Activated gamma-delta T cell (primary cell): Measurements from ENCODE around the gene SRRM2.

Source experiments
- DNase-seq: peaks from one replicate; lab custom pipeline; 2025; lab: John Stamatoyannopoulos, UW
- total RNA-seq, 2 donors: gene quantifications; one replicate each; lab custom pipeline; 2026; lab: John Stamatoyannopoulos, UW

The SRRM2 gene
- total RNA-seq, result 270 to 277 reads per million in 2 donors

DNA sequence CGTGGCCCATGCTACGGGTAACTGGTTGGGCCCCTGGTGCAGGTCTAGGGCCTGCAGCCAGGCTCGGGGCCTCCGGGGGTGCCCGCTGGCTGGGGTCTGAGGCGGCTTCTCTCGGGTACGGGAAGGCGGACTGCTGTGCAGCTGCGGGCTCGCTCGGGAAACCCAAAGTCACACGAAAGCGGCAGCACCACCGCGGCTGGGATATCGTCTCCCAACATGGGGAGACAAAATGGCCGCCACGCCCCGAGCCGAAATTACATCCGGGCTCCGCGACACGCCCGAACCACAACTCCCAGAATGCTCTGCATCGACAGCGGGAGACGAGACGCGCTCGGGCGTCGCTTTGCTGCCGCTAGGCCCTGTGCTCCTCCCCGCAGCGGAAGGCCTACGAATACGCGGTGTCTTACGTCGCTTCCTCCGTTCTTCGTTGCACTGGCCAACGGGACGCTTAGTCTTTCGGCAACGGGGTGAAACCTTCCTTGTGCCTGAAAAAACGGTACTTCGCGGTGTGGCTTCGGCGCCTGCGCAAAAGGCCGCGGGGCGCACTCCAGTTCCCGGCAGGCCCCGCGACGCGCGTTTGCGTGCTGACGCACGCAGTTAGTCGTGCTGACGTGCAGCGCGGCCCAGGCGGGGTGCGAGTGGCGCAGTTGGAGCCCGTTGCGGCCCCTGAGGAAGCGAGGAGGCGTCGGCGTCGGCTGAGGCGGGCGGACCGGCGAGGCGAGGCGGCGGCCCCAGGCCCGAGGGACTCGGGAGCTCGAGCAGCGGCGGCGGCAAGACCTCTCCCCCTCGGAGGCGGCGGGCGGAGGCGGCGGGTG, at the start of gene SRRM2:
TSS of gene SRRM2 (plus strand) at position 604 of the 815 bp plus-strand sequence. CDS start 3,727 bp downstream, outside the sequence.
- peak; percentile 88 for DNase-seq

GRCh38 chr16:2702871-2703745, 49.3 kb upstream of the SRRM2 start:
- DNase-seq, result no peak

- DNase-seq, result no peak
Observed at GRCh38 chr16:2704166-2704982, 48.1 kb upstream of the SRRM2 start.

DNA sequence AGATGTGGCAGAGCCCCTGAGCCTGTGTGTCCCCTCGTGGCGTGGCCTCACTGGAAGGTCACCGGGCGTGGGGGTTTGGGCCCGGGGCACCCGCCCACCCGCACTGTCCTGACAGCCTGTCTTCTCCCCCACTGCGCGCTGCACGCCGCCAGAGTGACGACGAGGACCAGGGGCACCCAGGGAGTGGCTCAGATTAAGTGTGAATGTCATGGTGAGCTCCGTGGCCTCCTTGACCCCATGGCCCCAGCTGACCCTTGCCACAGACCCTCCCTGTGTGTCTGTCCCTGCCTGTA, 47.5 kb upstream of the SRRM2 start:
- DNase-seq, result no peak

DNA sequence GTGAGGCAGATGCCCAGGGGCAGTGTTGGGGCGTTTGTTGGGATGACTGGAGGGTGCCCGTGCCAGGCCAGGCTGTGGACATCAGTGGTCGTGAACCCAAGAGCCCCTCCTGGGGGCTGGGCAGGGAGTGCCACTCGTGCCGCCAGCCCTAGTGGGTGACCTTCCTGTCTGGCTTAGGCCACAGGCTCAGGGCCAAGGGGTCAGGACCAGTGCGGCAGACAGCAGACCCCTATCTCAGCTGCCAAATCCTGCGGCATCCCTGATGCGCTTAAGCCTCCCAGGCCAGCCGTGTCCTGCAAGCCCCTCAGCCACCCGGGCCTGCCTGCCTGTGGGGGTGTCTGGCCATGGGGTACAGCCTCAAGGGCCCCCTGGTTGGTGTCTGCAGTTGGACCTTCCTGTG, 47.1 kb upstream of the SRRM2 start:
- no peak for DNase-seq

GRCh38 chr16:2706085-2706484, 46.4 kb upstream of the SRRM2 start:
- no peak for DNase-seq

DNA sequence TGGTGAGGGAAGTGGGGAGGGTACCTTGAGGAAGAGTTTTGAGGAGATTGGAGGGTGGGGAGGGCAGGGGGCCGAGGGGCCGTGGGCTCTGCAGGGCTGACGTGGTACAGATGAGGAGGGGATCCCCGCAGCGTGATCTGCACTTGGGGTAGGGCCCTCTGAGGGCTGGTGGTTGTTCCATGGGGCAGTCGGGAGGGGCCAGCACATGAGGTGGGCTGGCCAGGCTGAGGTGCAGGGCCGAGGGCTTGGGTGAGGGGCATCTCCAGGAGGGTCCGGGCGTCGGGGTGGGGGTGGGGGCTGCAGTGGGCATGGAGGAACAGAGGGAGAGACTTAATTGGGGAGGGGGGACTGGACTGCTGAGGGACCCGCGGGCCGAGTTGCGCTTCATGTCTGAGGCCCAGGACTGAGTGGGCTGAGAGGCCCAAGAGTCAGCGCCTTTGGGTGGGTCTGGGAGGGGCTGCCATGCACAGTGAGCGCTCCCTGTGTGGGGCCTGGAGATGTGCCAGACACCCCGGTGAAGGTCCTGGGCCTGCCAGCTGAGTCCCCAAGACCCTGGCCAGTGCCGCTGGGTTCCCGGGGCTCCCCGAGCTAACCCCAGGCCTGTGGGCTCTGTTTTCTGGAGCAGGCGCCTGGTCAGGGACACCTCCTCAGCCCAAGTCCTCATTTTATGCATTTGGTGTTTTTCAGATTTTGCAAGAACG, 45.7 kb upstream of the SRRM2 start:
- DNase-seq, result no peak

- no peak for DNase-seq
Observed at GRCh38 chr16:2707368-2708289, 44.8 kb upstream of the SRRM2 start.

GRCh38 chr16:2708290-2708639, 44.2 kb upstream of the SRRM2 start:
- DNase-seq, result no peak

DNA sequence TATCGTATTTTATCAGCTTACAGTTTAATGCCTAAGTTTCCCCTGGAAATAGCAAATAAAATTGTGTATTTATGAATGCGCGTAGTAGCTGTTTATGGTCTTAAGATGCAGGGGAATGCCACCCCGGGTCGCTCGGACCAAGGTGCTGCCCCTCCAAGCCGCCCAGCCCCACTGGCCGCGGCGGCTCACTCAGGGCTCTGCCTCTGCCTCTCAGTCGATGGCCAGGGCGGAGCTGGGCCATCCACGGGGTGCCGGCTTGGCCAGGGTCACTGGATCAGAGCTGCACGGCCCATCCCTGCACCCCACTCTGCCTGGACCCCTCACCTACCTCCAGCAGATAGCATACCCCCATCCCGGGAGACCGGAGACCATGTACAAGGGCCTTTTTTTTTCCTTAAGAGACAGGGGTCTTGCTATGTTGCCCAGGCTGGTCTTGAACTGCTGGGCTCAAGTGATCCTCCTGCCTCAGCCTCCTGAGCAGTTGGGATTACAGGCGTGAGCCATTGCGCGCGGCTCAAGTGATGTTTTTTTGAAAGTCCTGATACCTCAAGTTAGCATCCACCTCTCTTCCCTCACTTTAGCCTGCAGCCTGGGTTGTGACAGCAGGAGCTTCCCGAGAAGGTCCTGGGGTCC, 43.4 kb upstream of the SRRM2 start:
- DNase-seq, result no peak

- DNase-seq, result no peak
Observed at GRCh38 chr16:2709588-2709984, 42.9 kb upstream of the SRRM2 start.

DNA sequence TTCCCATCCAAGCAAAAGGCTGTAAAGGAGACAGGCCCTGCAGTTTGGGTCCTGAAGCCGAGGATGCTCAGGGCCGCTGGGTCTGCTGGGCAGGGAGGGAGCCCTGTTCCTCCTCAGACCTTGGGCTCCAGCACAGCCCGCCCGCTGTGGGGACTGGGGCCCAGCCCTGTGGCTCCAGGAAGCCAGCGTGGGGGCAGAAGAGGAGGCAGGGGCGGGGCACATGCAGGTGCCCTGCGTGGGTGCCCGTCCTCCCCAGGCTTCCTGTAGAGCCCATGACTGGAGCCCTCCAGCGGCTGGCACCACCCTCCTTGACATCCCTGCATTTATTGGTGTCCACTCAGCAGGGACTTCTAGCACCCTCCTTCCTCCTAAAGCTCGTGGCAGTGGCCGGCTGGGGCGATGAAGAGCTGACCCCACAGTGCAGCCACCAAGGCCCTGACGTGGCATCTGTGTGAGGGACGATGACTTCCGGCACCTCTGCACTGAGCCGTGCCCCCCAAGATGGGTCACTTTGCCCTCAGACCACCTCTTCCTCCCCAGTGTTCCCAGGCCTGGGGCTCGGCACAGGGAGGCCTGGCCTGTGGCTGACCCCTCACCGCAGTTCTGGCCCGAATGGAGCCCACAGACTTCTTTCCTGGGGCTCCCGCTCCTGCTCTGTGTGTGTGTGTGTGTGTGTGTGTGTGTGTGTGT, 42.3 kb upstream of the SRRM2 start:
- no peak for DNase-seq

- no peak for DNase-seq
Observed at GRCh38 chr16:2710711-2711231, 41.7 kb upstream of the SRRM2 start.

- DNase-seq, result no peak
Observed at GRCh38 chr16:2711370-2712062, 40.9 kb upstream of the SRRM2 start.

GRCh38 chr16:2712063-2712441, 40.4 kb upstream of the SRRM2 start:
- DNase-seq, result no peak

DNA sequence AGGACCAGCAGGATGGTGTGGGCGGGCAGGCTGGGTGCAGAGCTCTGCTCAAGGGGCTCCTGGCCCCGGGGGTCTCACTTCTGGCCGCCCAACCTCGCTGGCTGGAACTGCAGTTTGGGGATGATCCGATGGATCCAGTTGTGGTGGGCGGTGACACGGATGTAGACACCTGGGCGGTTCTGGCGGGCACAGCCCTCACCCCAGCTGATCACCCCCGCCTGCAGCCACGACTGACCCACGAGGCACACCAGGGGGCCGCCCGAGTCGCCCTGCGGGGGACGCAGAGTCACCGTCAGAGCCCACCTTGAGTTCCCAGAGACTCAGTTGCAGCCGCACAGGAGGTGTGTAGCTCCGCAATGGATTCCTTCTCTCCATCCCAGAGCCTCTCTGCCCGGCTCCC, 39.9 kb upstream of the SRRM2 start:
- DNase-seq, result no peak

- no peak for DNase-seq
Observed at GRCh38 chr16:2713523-2713922, 38.9 kb upstream of the SRRM2 start.

DNA sequence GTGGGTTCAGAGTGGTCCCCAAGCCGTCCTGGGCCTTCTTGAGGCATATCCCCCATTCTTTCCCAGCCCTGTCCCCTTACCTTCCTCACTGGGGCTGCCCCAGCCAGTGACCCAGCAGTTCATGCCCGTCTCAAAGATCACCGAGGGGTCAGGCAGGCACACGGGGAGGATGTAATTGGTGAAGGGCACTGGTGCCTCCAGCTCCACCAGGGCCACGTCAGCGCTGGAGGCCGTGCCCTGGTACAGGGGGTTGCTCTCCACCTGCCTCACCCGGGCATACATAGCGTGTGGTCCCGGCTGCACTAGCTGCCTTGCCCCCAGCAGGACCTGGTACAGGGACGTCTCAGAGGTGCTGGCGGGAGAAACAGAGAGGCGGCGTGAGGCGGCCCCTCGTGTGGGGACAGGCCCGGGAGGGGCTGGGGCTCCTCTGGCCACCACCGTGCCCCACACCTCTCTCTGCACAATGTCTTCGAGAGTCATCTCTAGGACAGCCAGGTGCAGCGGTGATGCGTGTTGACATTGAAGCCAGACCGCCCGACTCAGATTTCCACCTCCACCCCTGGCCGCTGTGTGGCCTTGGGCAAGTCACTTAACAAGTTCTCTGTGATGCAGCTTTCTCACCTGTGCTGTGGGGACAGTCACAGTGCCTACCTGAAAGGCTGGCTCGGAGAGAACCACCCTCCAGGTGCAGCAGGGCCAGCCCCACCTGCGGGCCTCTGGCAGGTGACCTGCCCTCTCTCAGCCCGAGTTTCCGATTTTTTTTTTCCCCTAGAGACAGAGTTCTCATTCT, 38.3 kb upstream of the SRRM2 start:
- no peak for DNase-seq
